ENCODE measurements around the gene BMP2.

The BMP2 gene

DNA sequence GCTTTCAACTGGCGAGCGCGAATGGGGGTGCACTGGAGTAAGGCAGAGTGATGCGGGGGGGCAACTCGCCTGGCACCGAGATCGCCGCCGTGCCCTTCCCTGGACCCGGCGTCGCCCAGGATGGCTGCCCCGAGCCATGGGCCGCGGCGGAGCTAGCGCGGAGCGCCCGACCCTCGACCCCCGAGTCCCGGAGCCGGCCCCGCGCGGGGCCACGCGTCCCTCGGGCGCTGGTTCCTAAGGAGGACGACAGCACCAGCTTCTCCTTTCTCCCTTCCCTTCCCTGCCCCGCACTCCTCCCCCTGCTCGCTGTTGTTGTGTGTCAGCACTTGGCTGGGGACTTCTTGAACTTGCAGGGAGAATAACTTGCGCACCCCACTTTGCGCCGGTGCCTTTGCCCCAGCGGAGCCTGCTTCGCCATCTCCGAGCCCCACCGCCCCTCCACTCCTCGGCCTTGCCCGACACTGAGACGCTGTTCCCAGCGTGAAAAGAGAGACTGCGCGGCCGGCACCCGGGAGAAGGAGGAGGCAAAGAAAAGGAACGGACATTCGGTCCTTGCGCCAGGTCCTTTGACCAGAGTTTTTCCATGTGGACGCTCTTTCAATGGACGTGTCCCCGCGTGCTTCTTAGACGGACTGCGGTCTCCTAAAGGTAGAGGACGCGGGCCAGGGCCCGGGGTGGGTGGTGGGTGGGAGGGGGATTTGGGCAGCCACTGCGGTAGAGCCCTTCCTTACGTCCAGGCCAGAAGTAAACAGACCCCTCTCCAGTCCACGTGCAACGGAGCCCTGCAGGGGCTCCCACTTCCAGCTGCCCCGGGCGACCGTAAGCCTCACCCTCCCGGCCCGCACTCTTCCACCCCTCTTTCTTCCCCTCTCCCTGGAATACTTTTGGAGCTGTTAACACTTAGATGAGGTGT lies 998 bp downstream of the BMP2 start:
- DNase-seq: no peak

DNA sequence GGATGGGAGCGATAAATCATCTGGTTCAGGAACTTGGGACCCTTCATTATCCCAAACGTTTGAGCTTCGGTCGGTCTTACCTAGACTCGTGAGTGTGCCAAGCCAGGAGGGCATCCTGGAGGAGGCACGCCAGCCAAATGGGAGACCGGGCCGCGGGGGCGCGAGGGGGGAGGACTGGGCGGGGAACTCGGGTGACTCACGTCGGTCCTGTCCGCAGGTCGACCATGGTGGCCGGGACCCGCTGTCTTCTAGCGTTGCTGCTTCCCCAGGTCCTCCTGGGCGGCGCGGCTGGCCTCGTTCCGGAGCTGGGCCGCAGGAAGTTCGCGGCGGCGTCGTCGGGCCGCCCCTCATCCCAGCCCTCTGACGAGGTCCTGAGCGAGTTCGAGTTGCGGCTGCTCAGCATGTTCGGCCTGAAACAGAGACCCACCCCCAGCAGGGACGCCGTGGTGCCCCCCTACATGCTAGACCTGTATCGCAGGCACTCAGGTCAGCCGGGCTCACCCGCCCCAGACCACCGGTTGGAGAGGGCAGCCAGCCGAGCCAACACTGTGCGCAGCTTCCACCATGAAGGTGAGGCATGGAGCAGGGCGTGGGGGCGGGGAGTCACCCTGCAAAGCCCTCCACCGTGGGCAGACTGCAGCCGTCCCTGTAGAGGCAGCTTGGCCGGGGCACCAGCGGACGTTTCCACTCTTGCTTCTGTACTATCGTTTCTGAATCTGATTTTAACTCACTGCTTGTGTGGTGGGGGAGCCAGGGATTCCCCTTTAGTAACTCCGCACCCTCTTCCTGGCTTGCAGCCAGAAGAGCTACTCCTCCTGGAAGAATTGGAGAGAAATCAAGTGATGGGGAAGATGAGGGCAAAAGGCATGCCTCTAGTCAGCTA lies 2.7 kb downstream of the BMP2 start:
- no peak for DNase-seq

DNA sequence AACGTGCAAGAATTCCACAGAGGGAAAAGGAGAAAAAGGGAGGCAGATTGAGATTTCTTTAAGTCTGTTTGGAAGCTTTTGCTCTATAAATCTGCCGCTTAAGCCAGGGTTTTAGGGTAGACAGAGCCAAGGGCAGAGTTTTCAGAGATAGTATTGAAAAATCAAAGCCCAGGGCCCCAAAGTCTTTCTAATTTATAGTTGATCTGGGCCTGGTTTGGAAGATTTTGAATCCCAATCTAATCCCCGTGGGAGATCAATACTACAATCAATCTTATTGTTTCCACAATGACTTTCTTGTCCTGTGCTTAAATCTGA lies 3.3 kb downstream of the BMP2 start:
- no peak for DNase-seq

DNA sequence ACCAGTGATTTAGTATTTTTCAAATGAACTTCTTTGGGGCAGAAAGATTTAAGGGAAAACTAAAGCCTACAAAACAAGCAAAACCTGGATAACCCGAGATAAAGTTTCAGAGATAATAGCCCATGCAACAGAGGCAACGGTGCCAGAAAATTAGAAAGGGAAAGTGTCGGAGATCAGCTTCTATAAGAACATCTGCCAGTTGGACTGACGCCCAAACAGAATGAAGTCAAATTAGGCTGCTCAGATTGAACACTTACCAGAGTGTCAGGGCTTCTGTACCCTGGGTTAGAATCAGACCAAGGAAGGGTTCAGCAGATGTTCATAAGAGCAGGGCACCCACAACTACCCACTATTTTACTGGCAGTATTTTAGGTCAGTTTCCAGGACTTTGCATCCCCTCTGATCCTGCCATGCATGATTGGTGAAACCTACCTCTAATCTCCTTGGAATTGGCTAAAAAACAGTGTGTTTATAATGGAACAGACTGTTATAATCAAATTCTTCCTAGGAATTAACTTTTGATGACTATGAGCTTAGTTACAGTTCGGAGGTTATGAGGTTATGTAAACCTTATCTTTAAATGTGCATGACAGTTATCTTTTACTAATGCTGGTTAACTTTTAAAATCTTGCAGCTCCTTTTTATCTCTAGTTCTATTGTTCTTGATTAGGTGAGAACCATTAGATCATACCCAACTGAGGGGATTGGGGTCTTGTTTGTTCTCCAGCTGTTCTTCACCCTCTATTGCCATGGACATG lies 13.1 kb downstream of the BMP2 start:
- DNase-seq: no peak

DNA sequence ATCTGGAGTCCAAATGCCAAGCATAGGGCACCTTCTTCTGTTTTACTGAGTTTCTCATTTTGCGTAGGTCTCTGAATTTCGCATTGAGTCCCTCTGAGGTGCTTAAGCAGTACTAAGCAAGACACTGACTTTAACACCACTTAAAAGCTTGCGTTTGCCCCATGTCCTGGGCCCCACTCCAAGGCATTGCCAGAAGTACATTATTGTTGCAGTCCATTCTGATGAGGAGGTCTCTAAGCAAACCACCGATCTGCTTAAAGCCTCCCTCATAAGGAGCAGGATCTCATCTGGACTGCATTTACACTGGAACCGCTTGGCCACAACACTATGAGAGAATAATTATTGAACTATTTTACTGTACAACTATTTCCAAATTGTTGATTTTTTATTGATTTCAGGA lies 16.3 kb downstream of the BMP2 start:
- no peak for DNase-seq

DNA sequence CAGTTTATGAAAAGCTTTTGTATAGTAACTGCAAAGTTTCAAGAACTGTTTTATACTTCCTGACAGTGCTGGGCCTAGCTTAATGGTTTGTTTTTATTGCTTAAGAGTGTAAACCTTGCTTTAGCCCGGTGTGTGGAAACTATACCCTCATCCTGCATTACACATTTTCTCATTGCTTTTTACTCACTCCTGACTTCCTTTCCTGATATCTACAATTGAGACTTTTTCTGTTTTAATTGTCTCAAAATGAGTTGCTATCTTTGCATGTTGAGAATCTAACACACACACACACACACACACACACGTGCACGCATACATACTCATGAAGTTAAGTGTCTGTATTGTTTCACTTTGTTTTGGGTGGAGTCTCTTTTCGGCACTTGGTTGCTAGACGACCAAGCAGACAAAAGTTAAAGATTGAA lies 16.7 kb downstream of the BMP2 start:
- DNase-seq: no peak

DNA sequence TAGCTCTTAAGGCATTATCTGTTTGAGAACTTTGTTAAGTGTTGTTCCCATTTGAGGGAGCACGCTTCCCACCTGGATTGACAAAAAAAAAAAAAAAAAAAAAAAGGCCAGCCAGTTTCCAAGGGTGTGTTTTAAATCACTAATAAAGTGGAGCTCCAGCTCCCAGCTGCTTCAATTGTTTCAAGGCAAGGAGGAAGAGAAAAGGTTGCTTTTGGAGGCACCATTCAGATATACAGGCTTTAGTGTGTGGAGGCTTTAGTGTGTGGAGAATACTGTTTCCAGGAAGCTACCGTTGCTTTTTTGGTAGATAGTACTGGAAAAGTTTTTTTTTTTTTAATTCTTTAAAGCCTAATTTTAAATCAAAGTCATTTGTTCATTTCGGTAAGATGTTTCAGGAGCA lies 17.3 kb downstream of the BMP2 start:
- no peak for DNase-seq

DNA sequence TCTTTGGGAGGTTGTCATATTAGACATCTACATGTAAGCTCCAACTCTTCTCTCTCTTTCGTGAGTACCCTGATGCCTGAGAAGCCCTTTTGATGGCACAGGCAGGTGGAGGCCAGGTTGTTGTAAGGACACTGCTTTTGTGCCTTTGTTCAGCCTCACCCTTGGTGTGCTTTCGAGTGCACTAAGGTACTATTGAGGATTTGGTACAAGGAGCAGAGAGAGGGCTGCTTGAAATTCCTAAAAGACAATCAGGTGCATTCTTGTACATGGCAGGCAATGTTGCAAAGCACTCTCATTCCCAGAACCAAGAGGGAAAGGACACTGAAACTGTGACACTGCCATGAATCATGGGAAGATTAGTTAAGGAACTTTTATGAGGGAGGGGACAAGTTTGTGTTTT lies 19.1 kb downstream of the BMP2 start:
- DNase-seq: no peak

DNA sequence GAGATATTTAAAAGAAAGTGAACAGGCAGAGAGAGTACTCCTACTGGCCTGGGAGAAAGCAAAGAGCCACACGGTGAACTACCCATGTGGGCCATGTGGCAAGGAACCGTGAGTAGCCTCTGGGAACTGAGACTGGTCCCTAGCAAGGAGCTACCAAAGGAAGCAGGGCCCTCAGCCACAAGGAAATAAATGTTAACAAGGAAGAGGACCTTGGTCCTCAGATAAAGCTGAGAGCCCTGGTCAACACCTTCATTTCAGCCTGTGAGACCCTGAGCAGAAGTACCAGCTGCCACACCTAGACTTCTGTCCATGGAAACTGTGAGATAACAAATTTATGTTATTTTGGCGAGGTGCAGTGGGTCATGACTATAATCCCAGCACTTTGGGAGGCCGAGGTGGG lies 25.3 kb downstream of the BMP2 start:
- DNase-seq: no peak

DNA sequence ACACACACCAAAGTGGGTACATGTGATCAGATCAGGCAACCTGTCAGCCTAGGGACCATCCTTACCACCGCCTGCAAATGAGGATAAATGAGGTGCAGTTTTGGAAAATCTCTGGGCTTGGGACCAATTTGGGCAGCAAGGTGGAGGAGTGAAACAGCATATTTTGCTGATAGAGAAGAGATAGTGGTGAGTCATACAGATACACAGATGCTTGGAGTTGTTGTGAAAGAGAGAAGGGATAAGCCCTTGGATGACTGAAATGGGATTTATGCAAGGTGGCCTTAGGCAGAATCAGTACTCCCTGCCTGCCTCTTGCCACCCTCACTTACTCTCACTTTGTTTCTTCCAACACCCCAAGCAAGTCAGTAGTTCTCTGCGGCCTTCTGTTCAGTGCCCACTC lies 34.7 kb downstream of the BMP2 start:
- no peak for DNase-seq

DNA sequence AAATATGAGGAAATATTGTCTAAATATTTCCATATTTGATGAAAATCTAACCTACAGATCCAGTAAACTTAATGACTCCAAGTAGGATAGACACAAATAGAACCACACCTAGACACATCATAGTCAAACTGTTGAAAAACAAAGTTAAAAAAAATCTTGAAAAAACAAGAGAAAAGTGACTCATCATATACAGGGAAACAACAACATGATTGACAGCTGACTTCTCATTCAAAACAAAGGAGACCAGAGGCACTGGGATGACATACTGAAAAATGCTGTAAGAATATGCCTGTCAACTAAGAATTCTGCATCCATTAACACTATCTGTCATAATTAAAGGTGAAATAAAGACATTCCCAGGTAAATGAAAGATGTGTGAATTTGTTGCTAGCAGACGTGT lies 38.8 kb downstream of the BMP2 start:
- no peak for DNase-seq

DNA sequence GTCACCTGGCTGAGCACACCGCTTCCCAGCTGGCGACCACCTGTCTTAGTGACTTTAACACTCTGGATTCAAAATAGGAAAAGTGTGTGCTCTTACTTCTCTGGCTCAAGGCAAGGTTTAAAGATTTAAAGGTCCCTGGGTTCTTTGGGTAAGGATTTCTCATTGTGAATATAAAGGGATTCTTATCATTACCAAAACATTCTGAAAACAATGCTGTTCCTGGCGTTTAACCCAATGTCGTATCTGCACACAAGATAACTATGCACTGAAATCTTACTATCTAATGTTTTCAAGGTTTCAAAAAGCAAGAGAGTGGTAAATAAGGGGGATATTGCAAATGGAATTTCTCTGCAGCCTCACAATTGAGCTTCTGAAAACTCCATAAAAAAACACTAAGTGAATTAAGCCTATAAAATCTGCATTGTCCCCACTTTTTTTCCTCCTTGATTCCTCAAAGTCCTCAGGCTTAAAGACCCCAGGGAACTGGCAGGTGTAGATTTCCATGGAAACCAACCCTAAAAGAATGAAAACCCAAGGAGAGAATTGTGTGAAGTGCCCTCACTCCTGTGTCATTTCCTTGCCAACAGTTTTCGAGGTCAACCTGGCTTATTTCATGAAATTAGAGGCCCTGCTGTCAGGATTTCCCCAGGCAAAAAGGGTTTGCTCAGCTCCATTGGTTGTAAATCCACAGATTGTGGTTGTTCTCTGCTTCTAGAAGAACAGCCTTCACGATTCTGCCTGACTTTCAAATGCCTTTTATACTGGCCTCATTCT lies 44.0 kb downstream of the BMP2 start:
- no peak for DNase-seq

DNA sequence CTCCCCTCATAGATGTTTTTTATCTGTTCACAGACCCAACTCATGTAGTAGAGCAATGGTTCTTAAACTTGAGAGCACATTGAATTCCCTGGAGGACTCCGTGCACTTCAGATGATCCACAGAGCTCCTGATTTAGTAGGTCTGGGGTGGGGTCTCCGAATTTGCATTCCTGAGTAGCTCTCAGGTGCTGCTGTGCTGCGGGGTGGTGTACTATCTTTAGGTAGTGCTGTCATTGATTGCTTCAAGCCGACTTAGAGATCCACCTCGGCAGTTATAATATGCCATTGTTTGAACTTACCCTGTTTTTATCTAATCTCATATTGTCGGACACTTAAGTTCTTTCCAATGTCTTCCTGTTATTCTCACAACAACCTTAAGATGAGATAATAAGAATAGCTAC lies 45.0 kb downstream of the BMP2 start:
- DNase-seq: no peak

DNA sequence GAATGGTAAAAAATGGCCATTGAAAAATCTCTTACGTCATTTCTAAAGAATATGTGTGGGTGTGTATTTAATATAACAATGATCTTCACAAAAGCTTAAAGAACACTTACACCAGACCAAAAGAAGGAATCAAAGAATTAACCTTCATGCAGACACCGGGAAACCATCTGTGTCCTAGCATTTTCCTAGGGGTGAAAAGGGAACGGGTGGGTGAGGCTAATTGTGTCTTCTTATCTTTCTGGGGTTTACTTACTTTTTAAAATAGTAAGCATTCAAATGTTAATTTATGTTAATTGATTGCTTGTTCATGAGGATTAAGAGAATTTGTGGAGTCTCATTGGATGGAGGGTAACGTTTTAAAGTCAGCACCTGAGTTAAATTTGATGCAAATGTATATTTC lies 47.5 kb downstream of the BMP2 start:
- DNase-seq: no peak

DNA sequence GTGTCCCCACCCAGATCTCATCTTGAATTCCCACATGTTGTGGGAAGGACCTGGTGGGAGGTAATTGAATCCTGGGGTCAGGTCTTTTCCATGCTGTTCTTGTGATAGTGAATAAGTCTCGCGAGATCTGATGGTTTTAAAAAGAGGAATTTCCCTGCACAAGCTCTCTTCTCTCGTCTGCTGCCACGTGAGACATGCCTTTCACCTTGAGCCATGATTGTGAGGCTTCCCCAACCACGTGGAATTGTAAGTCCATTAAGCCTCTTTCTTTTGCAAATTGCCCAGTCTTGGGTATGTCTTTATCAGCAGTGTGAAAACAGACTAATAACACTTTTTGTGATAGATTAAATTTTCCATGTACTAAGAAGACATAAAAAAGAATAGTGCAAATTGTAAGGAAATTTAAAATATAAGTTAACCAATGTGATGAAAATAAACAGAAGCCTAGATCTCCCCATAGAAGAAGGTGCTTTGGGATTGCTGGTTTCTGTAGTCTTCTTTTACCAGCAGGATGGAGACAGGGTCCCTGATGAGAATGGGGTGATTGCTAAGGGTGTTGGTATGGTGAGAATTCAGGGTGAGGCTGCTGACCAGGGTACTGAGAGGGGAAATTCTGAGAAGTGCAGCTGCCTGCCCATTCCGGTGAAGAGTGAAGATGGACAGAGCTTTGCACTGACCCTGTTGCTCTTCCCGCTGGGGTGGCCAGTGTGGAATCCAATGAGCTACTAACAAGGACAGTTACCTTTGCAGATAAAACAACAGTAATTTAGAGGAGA lies 50.7 kb downstream of the BMP2 start:
- no peak for DNase-seq

DNA sequence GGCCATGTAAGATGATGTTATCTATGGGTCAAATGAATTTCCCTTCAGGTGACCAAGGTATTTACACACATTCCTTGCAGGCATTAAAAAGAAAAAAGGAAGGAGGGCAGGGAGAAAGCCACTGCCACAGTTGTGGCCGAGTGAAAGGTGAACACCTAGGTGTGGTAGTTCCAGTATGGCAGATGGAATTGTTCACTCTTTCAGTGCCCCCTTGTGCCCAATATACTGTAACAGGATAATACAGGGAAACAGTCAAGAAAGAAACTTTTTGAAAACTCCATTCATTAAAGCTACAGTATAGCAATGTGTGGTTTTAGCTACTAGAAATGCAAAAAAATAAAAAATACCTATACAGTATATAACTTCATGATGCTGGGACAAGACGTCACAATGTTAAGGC lies 52.1 kb downstream of the BMP2 start:
- no peak for DNase-seq

DNA sequence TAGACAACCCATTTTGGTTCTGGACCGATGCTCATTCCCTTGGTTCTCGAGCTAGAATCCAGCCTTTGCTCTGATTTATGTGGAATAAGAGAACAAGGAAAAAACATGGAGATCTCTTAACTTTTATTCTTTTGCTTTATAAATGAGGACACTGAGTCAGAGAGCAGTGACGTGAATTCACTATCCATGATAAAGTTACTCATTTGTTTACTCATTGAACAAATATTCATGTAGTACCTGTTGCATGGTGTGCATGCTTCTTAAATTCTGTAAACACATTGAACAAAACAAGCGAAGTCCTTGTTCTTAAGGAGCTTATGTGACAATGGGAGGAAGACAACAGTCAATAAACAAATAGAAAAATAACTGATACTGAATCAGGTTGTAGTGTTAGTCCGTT lies 56.9 kb downstream of the BMP2 start:
- no peak for DNase-seq

DNA sequence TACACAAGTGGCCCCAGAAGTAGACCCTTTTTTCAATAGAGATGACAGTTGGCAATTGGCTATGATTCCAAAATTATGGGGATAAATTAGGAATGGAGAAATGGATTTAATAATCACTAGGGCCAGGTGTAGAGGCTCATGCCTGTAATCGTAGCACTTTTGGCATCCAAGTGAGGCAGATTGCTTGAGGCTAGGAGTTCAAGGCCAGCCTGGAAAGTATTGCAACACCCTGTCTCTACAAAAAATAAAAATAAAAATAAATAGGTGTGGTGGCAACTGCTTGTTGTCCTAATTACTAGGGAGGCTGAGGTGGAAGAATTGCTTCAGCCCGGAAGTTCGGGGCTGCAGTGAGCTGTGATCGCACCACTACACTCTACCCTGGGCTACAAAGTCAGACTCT lies 60.0 kb downstream of the BMP2 start:
- no peak for DNase-seq

DNA sequence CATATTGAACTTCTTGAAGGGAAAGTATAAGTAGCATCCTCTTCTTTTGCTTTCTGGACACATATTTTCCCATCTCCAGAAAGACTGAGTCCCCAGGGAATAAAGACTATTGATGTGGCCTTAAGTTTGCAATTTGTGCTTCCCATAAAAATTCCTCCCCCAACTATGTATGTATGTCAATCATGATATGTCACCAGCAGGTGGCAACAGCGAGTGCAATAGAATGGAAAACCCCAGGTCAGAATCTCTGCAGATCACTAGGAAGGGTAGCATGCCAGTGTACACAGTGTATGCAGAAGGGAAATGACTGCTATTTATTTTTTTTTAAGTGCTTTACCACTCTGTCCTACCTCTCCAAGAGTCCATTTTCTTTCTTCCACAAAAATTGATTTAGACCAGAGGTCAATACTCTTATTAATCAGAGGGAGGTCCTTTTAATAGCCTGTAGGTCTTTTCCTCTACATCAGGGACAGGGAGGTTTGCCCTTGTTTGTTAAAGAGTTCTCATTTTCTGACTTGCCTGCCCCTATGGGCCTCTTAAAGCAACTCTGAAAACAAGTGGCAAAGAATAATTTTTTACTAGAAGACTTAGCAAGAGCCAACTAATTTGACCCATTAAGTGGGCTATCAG lies 61.4 kb downstream of the BMP2 start:
- DNase-seq: peak; percentile 57

DNA sequence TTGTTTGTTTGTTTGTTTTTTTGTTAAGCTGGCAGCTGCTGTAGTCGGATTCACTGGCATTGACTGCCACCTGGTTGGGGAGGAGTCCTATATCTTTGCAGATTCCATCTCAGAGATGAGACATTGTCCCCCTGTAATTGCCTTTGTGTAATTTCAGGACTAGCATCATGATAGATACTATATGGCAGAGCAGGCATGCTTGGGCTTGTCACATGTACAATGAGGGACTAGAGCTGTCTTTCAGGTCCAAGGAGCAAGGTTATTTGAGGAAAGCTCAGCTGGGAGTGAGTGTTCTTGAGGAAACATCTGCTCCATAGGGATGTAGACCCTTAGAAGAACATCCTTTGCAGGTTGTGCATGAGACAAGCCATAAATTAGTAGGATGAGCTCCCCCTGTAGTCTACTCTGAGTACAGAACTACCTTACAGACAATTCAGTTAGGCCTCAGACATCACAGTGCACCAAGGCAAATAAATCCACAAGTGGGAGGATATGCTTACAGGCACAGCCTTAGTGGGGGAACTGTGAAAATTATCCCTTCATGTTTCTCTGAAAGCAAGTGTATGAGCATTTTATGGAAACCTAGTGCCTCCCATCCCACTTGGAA lies 62.1 kb downstream of the BMP2 start:
- DNase-seq: no peak

Data from activated CD4-positive, alpha-beta T cell treated with anti-CD3 and anti-CD28 coated beads, Interleukin-2, Interleukin-6, amounts not matched to agents 100 ng/mL and 50 ng/mL, durations not matched to agents 16 hours and 8 hours (primary cell).